ENCODE data around the gene PI4KA. TPM values are rescaled to one million over a fixed set of nuclear protein-coding genes. Genes with fewer than 3 reads are reported as not detected.

The PI4KA gene
- polyA plus RNA-seq, 1 of the 3 experiments (the other 2 are of a cell fraction): 30.0 TPM

- no peak for TF ChIP-seq REST (IDR thresholded peaks at IDR 0.05; ENCODE audit: low read depth, low read length)
- TF ChIP-seq NFIC (IDR thresholded peaks at IDR 0.05; ENCODE audit: borderline replicate concordance): no peak
- TF ChIP-seq TAF1 (IDR thresholded peaks at IDR 0.05; ENCODE audit: borderline replicate concordance, low read depth, low read length): no peak
- no peak for TF ChIP-seq PBX3 (IDR thresholded peaks at IDR 0.05)
- TF ChIP-seq MXI1 (IDR thresholded peaks at IDR 0.05; ENCODE audit: low read depth, low read length): no peak
Observed at GRCh38 chr22:20881869-20882815, 23.5 kb upstream of the PI4KA start (continued).

- H3K4me2 ChIP-seq: no peak overlapping the region
- peaks cover 10% of the 10 kb centered on the region for H3F3A ChIP-seq (replicated peaks; ENCODE audit: insufficient read depth)
- H3K36me3 ChIP-seq (replicated peaks in 1 of 2; ENCODE audit: control insufficient read depth in 1 of 2, insufficient read depth in 2 of 2, low read length in 1 of 2): peaks cover 6 to 12% of the 10 kb centered on the region in 2 experiments
- no peaks in the 10 kb centered on the region for H3K9me2 ChIP-seq
- no peaks in the 10 kb centered on the region for H4K20me1 ChIP-seq (ENCODE audit: insufficient read depth)
- no peaks in the 10 kb centered on the region for H3K79me2 ChIP-seq (ENCODE audit: insufficient read depth)
- no peak for DNase-seq
- no peak overlapping the region for H2AFZ ChIP-seq (ENCODE audit: low read depth)
- no peak for TF ChIP-seq SIN3A (IDR thresholded peaks at IDR 0.05; ENCODE audit: borderline replicate concordance, low read depth, low read length)
- TF ChIP-seq ELF1 (IDR thresholded peaks at IDR 0.05): no peak
- no peak for TF ChIP-seq EZH2phosphoT487 (IDR thresholded peaks at IDR 0.05; ENCODE audit: borderline replicate concordance, low read depth)
- 89% methylated on average over 5 of the region's 5 CpGs for whole genome bisulfite sequencing (ENCODE audit: low lambda C conversion rate)
- ChIA-PET POLR2A (interaction anchor here (1.0 kb wide), 1 partner anchor 14 kb away, joined by 3 read pairs; no protein-coding TSS in a partner anchor), CTCF (interaction anchor here (1.1 to 1.7 kb wide), 2 partner anchors 9 to 101 kb away, joined by 4 read pairs; partner anchors contain the start of gene LZTR1)
- no peaks in the 10 kb centered on the region for H3K9me3 ChIP-seq
- H3K27me3 ChIP-seq (ENCODE audit: insufficient read depth): no peaks in the 10 kb centered on the region
- peaks cover 0 to 13% of the 10 kb centered on the region in 2 experiments; a peak in 1 of 4 replicates for H3K4me1 ChIP-seq (ENCODE audit: control insufficient read depth in 1 of 2, insufficient read depth in 2 of 2, low read depth in 1 of 2, low read length in 1 of 2)
- H3K9ac ChIP-seq: no peak overlapping the region
- no peak overlapping the region for H3K4me3 ChIP-seq (ENCODE audit: low read depth in 2 of 2, low read length in 1 of 2)
- no peak overlapping the region for H3K27ac ChIP-seq (ENCODE audit: low read depth in 2 of 2, low read length in 1 of 2)
Observed at GRCh38 chr22:20881231-20881630, 22.6 kb upstream of the PI4KA start.

Data from SK-N-SH (cell line).